HCT116 (cell line): ENCODE data around the gene ENTPD5. TPM values are rescaled to one million over a fixed set of nuclear protein-coding genes. Genes with fewer than 3 reads are reported as not detected.

ENCODE experiments used
- ATAC-seq: fragments of 200-7000 bp; cut with Tn5 transposase; 2 replicates; pipeline ENCODE4 v1.9.1; 2020; ENCODE audit warnings: mild to moderate bottlenecking, moderate library complexity
- BruUV-seq: library from RNA; stranded (reverse); fragments of 400-500 nt; replicated peaks from 2 replicates; lab custom pipeline; 2021; lab: Mats Ljungman, UMichigan
- CTCF ChIA-PET: fragments of 300-600 bp; sonication (Branson Sonifier 250); formaldehyde crosslinking; loops from one replicate; lab custom pipeline; 2021; ENCODE audit warnings: antibody characterized with exemption; lab: Charles Lee
- POLR2A ChIA-PET: fragments of 300-600, 350-600 bp; sonication (Branson Sonifier 250); formaldehyde crosslinking; loops from one replicate; lab custom pipeline; 2021; ENCODE audit warnings: antibody characterized with exemption; lab: Charles Lee
- RAD21 ChIA-PET, 2 experiments: fragments of 300-600 bp; sonication (Branson Sonifier 250); formaldehyde crosslinking; loops; one replicate each; lab custom pipeline; 2023; ENCODE audit warnings: low total read pairs in 2 of 2; ENCODE audit not compliant: uncharacterized antibody in 2 of 2, unreplicated experiment in 2 of 2, low non-redundant PET in 1 of 2; lab: Charles Lee
- DNase-seq: peaks from one replicate; pipeline ENCODE4 v3.0.0-alpha.2; 2010; ENCODE audit warnings: low read depth, low spot score
- H2AFZ ChIP-seq: fragments of 200-600 bp; shearing (Covaris generic), sonication (generic); 2 replicates; pipeline ENCODE4 v1.6.1; 2017; ENCODE audit warnings: low read depth, mixed run types, mixed read lengths, antibody characterized with exemption, low read length; ENCODE audit not compliant: poor library complexity, severe bottlenecking
- H3K27ac ChIP-seq: 2 replicates; pipeline ENCODE4 v1.5.1; 2012; ENCODE audit warnings: low read depth, low read length
- H3K27me3 ChIP-seq: fragments of 200-600 bp; sonication (generic); 2 replicates; pipeline ENCODE4 v1.6.1; 2016; ENCODE audit warnings: mixed run types, low read length, mixed read lengths; ENCODE audit not compliant: insufficient read depth
- H3K36me3 ChIP-seq, 2 experiments: fragments of 200-500 bp in 1 of 2; fragments of 200-600 bp in 1 of 2; sonication (Bioruptor generic) in 1 of 2; sonication (generic) in 1 of 2; 2 replicates each; pipeline versions ENCODE4 v1.5.1 to v1.6.1; 2014 to 2016; ENCODE audit warnings: low read length in 2 of 2, inconsistent platforms in 1 of 2, mixed read lengths in 1 of 2, mixed run types in 1 of 2; ENCODE audit not compliant: insufficient read depth in 2 of 2, control insufficient read depth in 1 of 2
- H3K4me1 ChIP-seq, 2 experiments: fragments of 200-600 bp in 1 of 2; sonication (generic) in 1 of 2; 2 replicates each; pipeline versions ENCODE4 v1.5.1 to v1.6.1; 2012 to 2017; ENCODE audit warnings: low read length in 2 of 2, inconsistent platforms in 1 of 2, mild to moderate bottlenecking in 1 of 2, mixed read lengths in 1 of 2, mixed run types in 1 of 2, moderate library complexity in 1 of 2; ENCODE audit not compliant: insufficient read depth in 2 of 2, control insufficient read depth in 1 of 2
- H3K4me2 ChIP-seq: fragments of 200-600 bp; sonication (generic); 2 replicates; pipeline ENCODE4 v1.6.1; 2017; ENCODE audit warnings: mixed run types, low read length, mixed read lengths
- H3K4me3 ChIP-seq, 2 experiments: fragments of 200-600 bp in 1 of 2; sonication (generic) in 1 of 2; replicated peaks in 1 of 2; 2 replicates each; pipeline ENCODE4 v1.5.1; 2011 to 2016; ENCODE audit warnings: low read length in 2 of 2, control low read depth in 1 of 2, low read depth in 1 of 2, mild to moderate bottlenecking in 1 of 2, mixed read lengths in 1 of 2, mixed run types in 1 of 2
- H3K79me2 ChIP-seq: fragments of 200-600 bp; sonication (generic); 2 replicates; pipeline ENCODE4 v1.6.1; 2017; ENCODE audit warnings: mild to moderate bottlenecking, mixed run types, low read length, moderate library complexity, mixed read lengths; ENCODE audit not compliant: insufficient read depth
- H3K9ac ChIP-seq: fragments of 200-600 bp; sonication (generic); 2 replicates; pipeline ENCODE4 v1.6.1; 2016; ENCODE audit warnings: low read length, mixed read lengths
- H3K9me2 ChIP-seq: fragments of 200-600 bp; sonication (generic), shearing (Covaris generic); 2 replicates; pipeline ENCODE4 v1.6.1; 2017; ENCODE audit warnings: mixed run types, mild to moderate bottlenecking, moderate library complexity; ENCODE audit not compliant: insufficient read depth
- H3K9me3 ChIP-seq, 2 experiments: fragments of 200-500 bp in 1 of 2; fragments of 200-600 bp in 1 of 2; sonication (Bioruptor generic) in 1 of 2; sonication (generic) in 1 of 2; 2 replicates each; pipeline ENCODE4 v1.6.1; 2014 to 2017; ENCODE audit warnings: low read length in 2 of 2, mixed read lengths in 2 of 2, inconsistent platforms in 1 of 2, low read depth in 1 of 2, mild to moderate bottlenecking in 1 of 2, mixed run types in 1 of 2, moderate library complexity in 1 of 2; ENCODE audit not compliant: control insufficient read depth in 1 of 2, insufficient read depth in 1 of 2
- H4K20me1 ChIP-seq: fragments of 200-600 bp; sonication (generic), shearing (Covaris generic); 2 replicates; pipeline ENCODE4 v1.6.1; 2017; ENCODE audit warnings: mixed run types, mild to moderate bottlenecking, moderate library complexity; ENCODE audit not compliant: insufficient read depth
- EZH2phosphoT487 ChIP-seq: fragments of 200-600 bp; IDR thresholded peaks from 2 replicates; pipeline ENCODE4 v1.6.1; 2018; ENCODE audit warnings: antibody characterized with exemption, borderline replicate concordance
- FOSL1 ChIP-seq: IDR thresholded peaks from 2 replicates; pipeline ENCODE4 v1.6.1; 2012; ENCODE audit warnings: low read depth
- JUND ChIP-seq: IDR thresholded peaks from 2 replicates; pipeline ENCODE4 v1.6.1; 2012
- SP1 ChIP-seq: IDR thresholded peaks from 2 replicates; pipeline ENCODE4 v1.6.1; 2012; ENCODE audit warnings: low read depth
- SRF ChIP-seq: IDR thresholded peaks from 2 replicates; pipeline ENCODE4 v1.6.1; 2012; ENCODE audit warnings: low read depth
- TCF7L2 ChIP-seq: IDR thresholded peaks from 2 replicates; pipeline ENCODE4 v1.7.0; 2011; ENCODE audit warnings: borderline replicate concordance, inconsistent platforms; ENCODE audit not compliant: insufficient read depth, insufficient read length; ENCODE audit errors: extremely low read depth
- ZFX ChIP-seq: fragments of 450-650 bp; IDR thresholded peaks from 2 replicates; pipeline ENCODE4 v1.6.1; 2017
- intact Hi-C: fragments of 100-400 bp; cut with micrococcal nuclease; formaldehyde crosslinking; loops from 2 replicates; pipeline ENCODE4 v1.10.0; 2022
- total RNA-seq: library from RNA; stranded (reverse); gene quantifications from one replicate; pipeline ENCODE4 v1.2.1, GENCODE V29; 2021; ENCODE audit not compliant: unreplicated experiment
- TF ChIP-seq, protein P1 (sequence below): IDR thresholded peaks from 2 replicates; pipeline ENCODE4 v1.6.1; 2011; ENCODE audit warnings: mild to moderate bottlenecking, low read length, moderate library complexity; ENCODE audit not compliant: insufficient replicate concordance; ENCODE audit errors: extremely low read depth
- TF ChIP-seq, protein P2 (sequence below): IDR thresholded peaks from 2 replicates; pipeline ENCODE4 v1.6.1; 2012
- TF ChIP-seq, protein P3 (sequence below), 3 experiments: fragments of 200-600 bp in 1 of 3; sonication (generic) in 1 of 3; IDR thresholded peaks in 2 of 3; conservative IDR thresholded peaks in 1 of 3; 2 replicates each; pipeline ENCODE4 v1.5.1; 2012 to 2017; ENCODE audit warnings: low read depth in 2 of 3, low read length in 2 of 3, antibody characterized with exemption in 1 of 3, borderline replicate concordance in 1 of 3, control low read depth in 1 of 3, mild to moderate bottlenecking in 1 of 3, mixed read lengths in 1 of 3, mixed run types in 1 of 3, moderate library complexity in 1 of 3; ENCODE audit not compliant: insufficient read depth in 1 of 3
- TF ChIP-seq, protein P4 (sequence below): IDR thresholded peaks from 2 replicates; pipeline ENCODE4 v1.6.1; 2012

ENTPD5 gene
- total RNA-seq, 1 experiment from 2014 or later = 14.4 TPM

DNA sequence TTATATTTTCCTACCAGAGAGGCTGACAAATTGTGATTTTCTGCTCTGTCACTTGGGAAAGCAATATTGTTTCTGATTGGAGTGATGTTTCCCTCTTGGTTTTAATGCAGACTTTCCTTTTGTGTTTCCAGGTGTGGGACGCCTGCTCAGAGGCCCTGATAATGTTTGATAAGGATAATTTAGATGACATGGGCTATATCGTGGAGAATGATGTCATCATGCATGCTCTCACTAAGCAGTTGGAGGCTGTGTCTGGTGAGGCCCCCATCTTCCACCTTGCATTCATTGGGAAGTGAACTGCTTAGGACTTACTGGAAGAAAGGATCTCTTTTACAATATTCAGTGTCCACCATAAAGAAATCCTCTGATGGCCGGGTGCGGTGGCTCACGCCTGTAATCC is 63.4 kb downstream of the ENTPD5 start:
- intact Hi-C loops = no loop called here
- no peaks in the 10 kb centered on the region for H3K9me3 ChIP-seq
- POLR2A ChIA-PET = no interaction called here

More for the DNA sequence above, 63.4 kb downstream of the ENTPD5 start:
- no peak for ATAC-seq
- TF ChIP-seq EZH2phosphoT487 = no peak
- TF ChIP-seq, protein P1, sequence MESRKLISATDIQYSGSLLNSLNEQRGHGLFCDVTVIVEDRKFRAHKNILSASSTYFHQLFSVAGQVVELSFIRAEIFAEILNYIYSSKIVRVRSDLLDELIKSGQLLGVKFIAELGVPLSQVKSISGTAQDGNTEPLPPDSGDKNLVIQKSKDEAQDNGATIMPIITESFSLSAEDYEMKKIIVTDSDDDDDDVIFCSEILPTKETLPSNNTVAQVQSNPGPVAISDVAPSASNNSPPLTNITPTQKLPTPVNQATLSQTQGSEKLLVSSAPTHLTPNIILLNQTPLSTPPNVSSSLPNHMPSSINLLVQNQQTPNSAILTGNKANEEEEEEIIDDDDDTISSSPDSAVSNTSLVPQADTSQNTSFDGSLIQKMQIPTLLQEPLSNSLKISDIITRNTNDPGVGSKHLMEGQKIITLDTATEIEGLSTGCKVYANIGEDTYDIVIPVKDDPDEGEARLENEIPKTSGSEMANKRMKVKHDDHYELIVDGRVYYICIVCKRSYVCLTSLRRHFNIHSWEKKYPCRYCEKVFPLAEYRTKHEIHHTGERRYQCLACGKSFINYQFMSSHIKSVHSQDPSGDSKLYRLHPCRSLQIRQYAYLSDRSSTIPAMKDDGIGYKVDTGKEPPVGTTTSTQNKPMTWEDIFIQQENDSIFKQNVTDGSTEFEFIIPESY = no peak
- TF ChIP-seq, protein P2, sequence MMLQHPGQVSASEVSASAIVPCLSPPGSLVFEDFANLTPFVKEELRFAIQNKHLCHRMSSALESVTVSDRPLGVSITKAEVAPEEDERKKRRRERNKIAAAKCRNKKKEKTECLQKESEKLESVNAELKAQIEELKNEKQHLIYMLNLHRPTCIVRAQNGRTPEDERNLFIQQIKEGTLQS = no peak
- TF ChIP-seq SP1 = no peak
- no peak for TF ChIP-seq TCF7L2
- no peak for TF ChIP-seq JUND
- TF ChIP-seq, protein P3, sequence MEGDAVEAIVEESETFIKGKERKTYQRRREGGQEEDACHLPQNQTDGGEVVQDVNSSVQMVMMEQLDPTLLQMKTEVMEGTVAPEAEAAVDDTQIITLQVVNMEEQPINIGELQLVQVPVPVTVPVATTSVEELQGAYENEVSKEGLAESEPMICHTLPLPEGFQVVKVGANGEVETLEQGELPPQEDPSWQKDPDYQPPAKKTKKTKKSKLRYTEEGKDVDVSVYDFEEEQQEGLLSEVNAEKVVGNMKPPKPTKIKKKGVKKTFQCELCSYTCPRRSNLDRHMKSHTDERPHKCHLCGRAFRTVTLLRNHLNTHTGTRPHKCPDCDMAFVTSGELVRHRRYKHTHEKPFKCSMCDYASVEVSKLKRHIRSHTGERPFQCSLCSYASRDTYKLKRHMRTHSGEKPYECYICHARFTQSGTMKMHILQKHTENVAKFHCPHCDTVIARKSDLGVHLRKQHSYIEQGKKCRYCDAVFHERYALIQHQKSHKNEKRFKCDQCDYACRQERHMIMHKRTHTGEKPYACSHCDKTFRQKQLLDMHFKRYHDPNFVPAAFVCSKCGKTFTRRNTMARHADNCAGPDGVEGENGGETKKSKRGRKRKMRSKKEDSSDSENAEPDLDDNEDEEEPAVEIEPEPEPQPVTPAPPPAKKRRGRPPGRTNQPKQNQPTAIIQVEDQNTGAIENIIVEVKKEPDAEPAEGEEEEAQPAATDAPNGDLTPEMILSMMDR (IDR thresholded peaks at IDR 0.05 in 2 of 3, conservative IDR thresholded peaks at IDR 0.05 in 1 of 3; ENCODE audit: borderline replicate concordance in 1 of 3, insufficient read depth in 1 of 3, low read depth in 2 of 3, low read length in 2 of 3) = no peak
- no peak for TF ChIP-seq ZFX
- no peak for TF ChIP-seq FOSL1
- TF ChIP-seq, protein P4, sequence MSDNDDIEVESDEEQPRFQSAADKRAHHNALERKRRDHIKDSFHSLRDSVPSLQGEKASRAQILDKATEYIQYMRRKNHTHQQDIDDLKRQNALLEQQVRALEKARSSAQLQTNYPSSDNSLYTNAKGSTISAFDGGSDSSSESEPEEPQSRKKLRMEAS = no peak
- TF ChIP-seq SRF = no peak
- BruUV-seq = no TSS peak
- Histone ChIP-seq H3K27me3 (no peaks in the 10 kb centered on the region), H3K36me3 (peaks cover 8 to 21% of the 10 kb centered on the region in 2 experiments; a peak in 3 of 4 replicates), H3K9me2 (no peaks in the 10 kb centered on the region), H3K4me3 (no peak overlapping the region), H2AFZ (no peak overlapping the region), H3K79me2 (no peaks in the 10 kb centered on the region; the same call in 1 of the 2 replicates), H3K27ac (no peak overlapping the region), H4K20me1 (no peaks in the 10 kb centered on the region), H3K4me2 (no peak overlapping the region), H3K4me1 (peaks cover 4 to 11% of the 10 kb centered on the region in 2 experiments; a peak in 2 of 4 replicates), H3K9ac (no peak overlapping the region)
- RAD21 ChIA-PET = no interaction called here
- CTCF ChIA-PET = no interaction called here
- DNase-seq = no peak
